Ovary (tissue), 3 donors: ENCODE data around the gene CNNM2.

ENCODE experiments used
- CTCF ChIP-seq, 3 donors: fragments of 450-650 bp in 2 of 3; fragments of 200-600 bp in 1 of 3; IDR thresholded peaks; one replicate each; pipeline versions ENCODE4 v1.5.1 to v1.8.0; 2016 to 2022; ENCODE audit warnings: antibody characterized with exemption in 3 of 3, mild to moderate bottlenecking in 1 of 3
- EP300 ChIP-seq: sonication (generic); formaldehyde crosslinking; IDR thresholded peaks from one replicate; pipeline ENCODE4 v1.6.1; 2017; ENCODE audit warnings: antibody characterized with exemption
- donor health status: DM: no; HTN: no; CAD: no.

- TF ChIP-seq CTCF (IDR thresholded peaks at IDR 0.05) (no peak), EP300 (no peak)
Measured at GRCh38 chr10:102949916-102950315, 31.8 kb downstream of the CNNM2 start.
